Endothelial cell of umbilical vein (primary cell): ENCODE data around the gene BRME1. TPM values are rescaled to one million over a fixed set of nuclear protein-coding genes. Genes with fewer than 3 reads are reported as not detected.

Experiments
- BruUV-seq: library from RNA; stranded (reverse); fragments of 400-500 nt; replicated peaks from 2 replicates; lab custom pipeline; 2021; lab: Mats Ljungman, UMichigan
- CTCF ChIA-PET: fragments of 300-600, 350-600 bp; sonication (Branson Sonifier 250); formaldehyde crosslinking; loops from one replicate; lab custom pipeline; 2021; ENCODE audit warnings: antibody characterized with exemption, inconsistent platforms; lab: Charles Lee
- POLR2A ChIA-PET: fragments of 300-600, 350-600 bp; sonication (Branson Sonifier 250); formaldehyde crosslinking; loops from one replicate; lab custom pipeline; 2021; ENCODE audit warnings: antibody characterized with exemption, inconsistent platforms; lab: Charles Lee
- DNase-seq: peaks from one replicate; pipeline ENCODE4 v3.0.0-alpha.2; 2011; ENCODE audit warnings: low read depth, low spot score
- FAIRE-seq: peaks from 2 replicates; lab custom pipeline; 2011; peaks lifted over from hg19 to GRCh38; lab: Jason Lieb, UNC
- H2AFZ ChIP-seq: 2 replicates; pipeline ENCODE4 v1.6.0; 2012; ENCODE audit warnings: low read depth, low read length, control low read depth, inconsistent platforms
- H3K27ac ChIP-seq: 2 replicates; pipeline ENCODE4 v1.5.1; 2011; ENCODE audit warnings: low read depth, mild to moderate bottlenecking, control low read depth, low read length, moderate library complexity; ENCODE audit not compliant: insufficient read depth
- H3K27me3 ChIP-seq, 2 experiments: 2 replicates each; pipeline versions ENCODE4 v1.6.0 to v1.6.1; 2011; ENCODE audit warnings: low read length in 2 of 2, mixed read lengths in 1 of 2; ENCODE audit not compliant: control insufficient read depth in 2 of 2, insufficient read depth in 2 of 2
- H3K36me3 ChIP-seq, 2 experiments: 2 replicates in 1 of 2; 3 replicates in 1 of 2; pipeline ENCODE4 v1.5.1; 2011; ENCODE audit warnings: low read length in 2 of 2, mild to moderate bottlenecking in 1 of 2, moderate library complexity in 1 of 2; ENCODE audit not compliant: control insufficient read depth in 2 of 2, insufficient read depth in 2 of 2; ENCODE audit errors: extremely low read depth in 1 of 2
- H3K4me1 ChIP-seq: 3 replicates; pipeline ENCODE4 v1.5.1; 2011; ENCODE audit warnings: mild to moderate bottlenecking, low read length; ENCODE audit not compliant: control insufficient read depth, insufficient read depth; ENCODE audit errors: extremely low read depth
- H3K4me2 ChIP-seq: 2 replicates; pipeline ENCODE4 v1.6.1; 2011; ENCODE audit warnings: low read length, control low read depth, mixed read lengths; ENCODE audit not compliant: insufficient read depth
- H3K4me3 ChIP-seq, 3 experiments: fragments of 200-600 bp in 1 of 3; sonication (generic), shearing (Covaris generic) in 1 of 3; replicated peaks in 1 of 3; 2 replicates each; pipeline ENCODE4 v1.5.1; 2011 to 2016; ENCODE audit warnings: control low read depth in 3 of 3, low read length in 3 of 3, mild to moderate bottlenecking in 2 of 3, inconsistent platforms in 1 of 3, low read depth in 1 of 3, moderate library complexity in 1 of 3; ENCODE audit not compliant: insufficient read depth in 1 of 3
- H3K79me2 ChIP-seq: 2 replicates; pipeline ENCODE4 v1.6.0; 2012; ENCODE audit warnings: low read length, inconsistent platforms; ENCODE audit not compliant: control insufficient read depth, insufficient read depth
- H3K9ac ChIP-seq: replicated peaks from 2 replicates; pipeline ENCODE3; 2011; ENCODE audit warnings: low read length, control low read depth; ENCODE audit not compliant: insufficient read depth; ENCODE audit errors: extremely low read depth
- H3K9me1 ChIP-seq: replicated peaks from 3 replicates; pipeline ENCODE4 v1.6.0; 2011; ENCODE audit warnings: mild to moderate bottlenecking, low read length; ENCODE audit not compliant: control insufficient read depth, insufficient read depth; ENCODE audit errors: extremely low read depth
- H3K9me3 ChIP-seq: replicated peaks from 2 replicates; pipeline ENCODE4 v1.5.1; 2012; ENCODE audit warnings: low read length, inconsistent platforms; ENCODE audit not compliant: control insufficient read depth, insufficient read depth
- H4K20me1 ChIP-seq: replicated peaks from 2 replicates; pipeline ENCODE3; 2011; ENCODE audit warnings: mild to moderate bottlenecking, low read length; ENCODE audit not compliant: control insufficient read depth, insufficient read depth; ENCODE audit errors: extremely low read depth
- CTCF ChIP-seq, 2 donors: IDR thresholded peaks; 1 replicate in 1 of 2; 2 replicates in 1 of 2; pipeline ENCODE4 v1.5.1; 2011; ENCODE audit warnings: low read length in 2 of 2, mild to moderate bottlenecking in 2 of 2, moderate library complexity in 2 of 2, control low read depth in 1 of 2, inconsistent platforms in 1 of 2, low read depth in 1 of 2; ENCODE audit not compliant: insufficient read depth in 1 of 2; ENCODE audit errors: extremely low read depth in 1 of 2
- EZH2 ChIP-seq: IDR thresholded peaks from 2 replicates; pipeline ENCODE4 v1.6.1; 2012; ENCODE audit warnings: borderline replicate concordance, low read depth, mild to moderate bottlenecking, moderate library complexity, low read length, inconsistent platforms; ENCODE audit not compliant: severe bottlenecking
- FOS ChIP-seq: IDR thresholded peaks from 2 replicates; pipeline ENCODE4 v1.6.1; 2011; ENCODE audit warnings: mild to moderate bottlenecking, low read length, moderate library complexity, borderline replicate concordance; ENCODE audit not compliant: insufficient read depth
- GATA2 ChIP-seq: IDR thresholded peaks from 2 replicates; pipeline ENCODE4 v1.7.0; 2011; ENCODE audit warnings: low read depth, mild to moderate bottlenecking, moderate library complexity, mixed read lengths, low read length; ENCODE audit not compliant: insufficient read length, insufficient read depth
- JUN ChIP-seq: IDR thresholded peaks from 2 replicates; pipeline ENCODE4 v1.6.1; 2011; ENCODE audit warnings: borderline replicate concordance, low read depth; ENCODE audit not compliant: insufficient read length, insufficient read depth
- MAX ChIP-seq: IDR thresholded peaks from 2 replicates; pipeline ENCODE4 v1.6.1; 2011; ENCODE audit not compliant: insufficient read depth, insufficient read length
- POLR2A ChIP-seq: IDR thresholded peaks from 2 replicates; pipeline ENCODE4 v1.6.1; 2012; ENCODE audit warnings: low read depth, mild to moderate bottlenecking, control low read depth, low read length
- POLR2AphosphoS5 ChIP-seq: IDR thresholded peaks from 2 replicates; pipeline ENCODE4 v1.6.1; 2012; ENCODE audit warnings: low read depth, mild to moderate bottlenecking, control low read depth, low read length, moderate library complexity; ENCODE audit not compliant: insufficient read depth
- dilution Hi-C: fragments of 300-500 bp; cut with MboI; formaldehyde crosslinking; loops from one replicate; pipeline ENCODE4 v1.15.0; 2019; ENCODE audit warnings: low sequenced_read_pairs; ENCODE audit not compliant: extremely low pct_ligation_motif_present
- intact Hi-C: fragments of 100-400 bp; cut with micrococcal nuclease; formaldehyde crosslinking; loops from one replicate; pipeline ENCODE4 v1.10.0; 2022
- polyA plus RNA-seq, 4 experiments: library from polyadenylated mRNA; depleted of rRNA in 3 of 4; stranded (reverse) in 3 of 4; unstranded in 1 of 4; fragments of >200 nt; gene quantifications; 2 replicates each; pipeline versions ENCODE4 v1.2.1 to v1.2.3, GENCODE V29; 2011 to 2012; ENCODE audit warnings: missing spikeins in 1 of 4
- total RNA-seq: library from RNA; stranded (reverse); gene quantifications from 2 replicates; pipeline ENCODE4 v1.2.3, GENCODE V29; 2021

BRME1 gene
- total and polyA plus RNA-seq, 2 donors (not counting 3 experiments of a cell fraction or from before 2014, with no cell fraction given): 0.69 to 2.5 TPM

GRCh38 chr19:13881251-13881691, 24.6 kb downstream of the BRME1 start:
- no peaks in the 10 kb centered on the region for H3K9me3 ChIP-seq
- H3K4me2 ChIP-seq: no peak overlapping the region
- H4K20me1 ChIP-seq: no peaks in the 10 kb centered on the region
- intact Hi-C loops (loop anchor here (5.0 kb wide), 2 partner anchors 176 to 466 kb away; no protein-coding TSS in a partner anchor), dilution Hi-C loops (no loop called here)
- H3K36me3 ChIP-seq: no peaks in the 10 kb centered on the region
- no TSS peak for BruUV-seq
- no peak overlapping the region for H3K4me3 ChIP-seq
- ChIA-PET POLR2A (no interaction called here), CTCF (interaction anchor here (1.0 to 8.1 kb wide), 9 partner anchors 8 to 467 kb away, joined by 3 to 74 read pairs (median 6); partner anchors contain the start of genes ASF1B, DCAF15, IL27RA and MISP3)
- H3K27ac ChIP-seq: no peak overlapping the region
- no peaks in the 10 kb centered on the region for H3K27me3 ChIP-seq
- H3K4me1 ChIP-seq: peaks cover 5% of the 10 kb centered on the region
- H3K79me2 ChIP-seq: no peaks in the 10 kb centered on the region
- no peaks in the 10 kb centered on the region for H3K9me1 ChIP-seq
- TF ChIP-seq MAX (no peak), EZH2 (no peak), GATA2 (no peak), POLR2A (no peak), FOS (no peak), CTCF (IDR thresholded peaks at IDR 0.05; ENCODE audit: extremely low read depth in 1 of 2, insufficient read depth in 1 of 2, low read depth in 1 of 2, low read length in 2 of 2) (no peak), POLR2AphosphoS5 (no peak), JUN (no peak)
- DNase-seq (no peak), FAIRE-seq (no peak)
- H2AFZ ChIP-seq: no peak overlapping the region
- H3K9ac ChIP-seq: no peak overlapping the region
